Fibroblast of upper back skin (primary cell): ENCODE data around the gene ACAP2.
A peak's percentile ranks its signal among the peaks of the same experiment; 100 is the strongest.

Source experiments
- DNase-seq: peaks from one replicate; pipeline ENCODE4 v3.0.0-alpha.2; 2013

ACAP2 gene

GRCh38 chr3:195259154-195259474, 183.7 kb downstream of the ACAP2 start:
- DNase-seq = peak; percentile 70

GRCh38 chr3:195258449-195259153, 184.2 kb downstream of the ACAP2 start:
- no peak for DNase-seq

GRCh38 chr3:195257454-195258448, 185.1 kb downstream of the ACAP2 start:
- DNase-seq = no peak

- no peak for DNase-seq
Observed at GRCh38 chr3:195256639-195257453, 186.0 kb downstream of the ACAP2 start.

- no peak for DNase-seq
Observed at GRCh38 chr3:195255571-195256501, 187.0 kb downstream of the ACAP2 start.

GRCh38 chr3:195255176-195255500, 187.7 kb downstream of the ACAP2 start:
- no peak for DNase-seq

GRCh38 chr3:195254454-195255175, 188.2 kb downstream of the ACAP2 start:
- DNase-seq = no peak

GRCh38 chr3:195253923-195254432, 188.8 kb downstream of the ACAP2 start:
- DNase-seq = no peak

- no peak for DNase-seq
Observed at GRCh38 chr3:195251336-195252065, 191.3 kb downstream of the ACAP2 start.

GRCh38 chr3:195250473-195251251, 192.2 kb downstream of the ACAP2 start:
- peak; percentile 36 for DNase-seq

GRCh38 chr3:195249858-195250464, 192.9 kb downstream of the ACAP2 start:
- DNase-seq = no peak

GRCh38 chr3:195249057-195249770, 193.6 kb downstream of the ACAP2 start:
- DNase-seq = no peak

- DNase-seq = no peak
Observed at GRCh38 chr3:195248281-195248680, 194.5 kb downstream of the ACAP2 start.

- no peak for DNase-seq
Observed at GRCh38 chr3:195247863-195248189, 195.0 kb downstream of the ACAP2 start.

GRCh38 chr3:195247086-195247862, 195.5 kb downstream of the ACAP2 start:
- DNase-seq = no peak

GRCh38 chr3:195246581-195246995, 196.2 kb downstream of the ACAP2 start:
- DNase-seq = peak; percentile 46

GRCh38 chr3:195245531-195245951, 197.3 kb downstream of the ACAP2 start:
- no peak for DNase-seq
